Measurements from ENCODE around the gene PPDPF.

The PPDPF gene

GRCh38 chr20:63518351-63518861 lies 2.2 kb upstream of the PPDPF start:
- no peak overlapping the region for H3K4me3 ChIP-seq (ENCODE audit: low read depth, low read length)
- TF ChIP-seq, protein P1, sequence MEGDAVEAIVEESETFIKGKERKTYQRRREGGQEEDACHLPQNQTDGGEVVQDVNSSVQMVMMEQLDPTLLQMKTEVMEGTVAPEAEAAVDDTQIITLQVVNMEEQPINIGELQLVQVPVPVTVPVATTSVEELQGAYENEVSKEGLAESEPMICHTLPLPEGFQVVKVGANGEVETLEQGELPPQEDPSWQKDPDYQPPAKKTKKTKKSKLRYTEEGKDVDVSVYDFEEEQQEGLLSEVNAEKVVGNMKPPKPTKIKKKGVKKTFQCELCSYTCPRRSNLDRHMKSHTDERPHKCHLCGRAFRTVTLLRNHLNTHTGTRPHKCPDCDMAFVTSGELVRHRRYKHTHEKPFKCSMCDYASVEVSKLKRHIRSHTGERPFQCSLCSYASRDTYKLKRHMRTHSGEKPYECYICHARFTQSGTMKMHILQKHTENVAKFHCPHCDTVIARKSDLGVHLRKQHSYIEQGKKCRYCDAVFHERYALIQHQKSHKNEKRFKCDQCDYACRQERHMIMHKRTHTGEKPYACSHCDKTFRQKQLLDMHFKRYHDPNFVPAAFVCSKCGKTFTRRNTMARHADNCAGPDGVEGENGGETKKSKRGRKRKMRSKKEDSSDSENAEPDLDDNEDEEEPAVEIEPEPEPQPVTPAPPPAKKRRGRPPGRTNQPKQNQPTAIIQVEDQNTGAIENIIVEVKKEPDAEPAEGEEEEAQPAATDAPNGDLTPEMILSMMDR (IDR thresholded peaks at IDR 0.05; ENCODE audit: insufficient read depth, low read depth, low read length, missing control alignments) = no peak
- no peak for DNase-seq (ENCODE audit: low read depth)

GRCh38 chr20:63518946-63519667 lies 1.5 kb upstream of the PPDPF start:
- H3K4me3 ChIP-seq (ENCODE audit: low read depth, low read length) = peak overlapping the region; percentile 56
- TF ChIP-seq, protein P1 (IDR thresholded peaks at IDR 0.05; ENCODE audit: insufficient read depth, low read depth, low read length, missing control alignments) = no peak
- DNase-seq (ENCODE audit: low read depth) = peak; percentile 1

GRCh38 chr20:63519668-63520503 lies 679 bp upstream of the PPDPF start:
- DNase-seq (ENCODE audit: low read depth) = peak; percentile 65
- H3K4me3 ChIP-seq (ENCODE audit: low read depth, low read length) = peak overlapping the region; percentile 56
- TF ChIP-seq, protein P1 (IDR thresholded peaks at IDR 0.05; ENCODE audit: insufficient read depth, low read depth, low read length, missing control alignments) = peak; percentile 17

- DNase-seq (ENCODE audit: low read depth) = peak; percentile 83
- TF ChIP-seq, protein P1 (IDR thresholded peaks at IDR 0.05; ENCODE audit: insufficient read depth, low read depth, low read length, missing control alignments) = peak; percentile 7
- peak overlapping the region; percentile 74 for H3K4me3 ChIP-seq (ENCODE audit: low read depth, low read length)
Measured at GRCh38 chr20:63520934-63521601, 503 bp downstream of the PPDPF start.

GRCh38 chr20:63521602-63522001 lies 1.0 kb downstream of the PPDPF start:
- H3K4me3 ChIP-seq (ENCODE audit: low read depth, low read length) = peak overlapping the region; percentile 74
- DNase-seq (ENCODE audit: low read depth) = peak; percentile 13
- TF ChIP-seq, protein P1 (IDR thresholded peaks at IDR 0.05; ENCODE audit: insufficient read depth, low read depth, low read length, missing control alignments) = no peak

DNA sequence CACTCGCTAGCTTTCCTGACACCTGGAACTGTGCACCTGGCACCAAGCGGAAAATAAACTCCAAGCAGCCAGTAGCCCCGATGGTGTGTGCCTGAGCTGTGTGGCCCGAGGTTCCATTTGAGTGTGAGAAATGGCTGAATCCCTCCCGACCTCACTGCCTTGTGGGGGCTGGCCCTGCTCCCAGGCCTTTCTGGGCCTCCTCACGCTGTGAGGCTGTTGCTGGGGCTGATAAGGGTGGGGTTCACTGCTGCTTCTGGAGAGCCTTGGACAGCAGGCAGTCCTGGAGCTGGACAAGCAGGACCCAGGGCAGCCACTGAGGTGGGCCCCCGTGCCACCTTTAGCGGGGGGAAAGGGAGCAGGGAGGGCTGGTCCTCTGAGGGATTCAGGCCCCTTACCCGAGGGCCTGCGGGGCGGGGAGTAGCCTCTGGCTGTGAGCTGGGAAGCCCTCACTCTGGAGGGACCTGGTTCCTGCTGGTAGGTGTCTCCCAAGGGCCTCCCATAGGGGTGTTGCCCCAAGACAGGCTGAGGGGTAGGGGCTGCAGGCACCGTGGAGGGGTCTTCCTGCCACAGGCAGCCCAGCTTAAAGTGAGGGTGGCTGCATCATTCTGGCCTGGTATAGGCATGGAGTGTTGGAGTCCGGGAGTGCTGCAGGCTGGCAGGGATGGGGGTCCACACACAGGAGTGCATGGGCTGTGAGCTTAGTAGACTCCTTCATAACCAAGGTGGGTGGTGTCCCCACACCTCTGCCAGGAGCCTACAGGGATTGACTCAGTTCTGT lies 1.7 kb downstream of the PPDPF start:
- TF ChIP-seq, protein P1 (IDR thresholded peaks at IDR 0.05; ENCODE audit: insufficient read depth, low read depth, low read length, missing control alignments) = no peak
- H3K4me3 ChIP-seq (ENCODE audit: low read depth, low read length) = no peak overlapping the region
- DNase-seq (ENCODE audit: low read depth) = no peak
